Stimulated activated naive CD8-positive, alpha-beta T cell treated with anti-CD3 and anti-CD28 coated beads, Interleukin-15, Interleukin-2, amounts not matched to agents 100 ng/mL and 50 ng/mL, for 24 hours (primary cell): Measurements from ENCODE around the gene LUZP2.

Experiments
- H3K27ac Mint-ChIP-seq: one replicate; pipeline ENCODE4 v1.8.0; 2021; ENCODE audit warnings: mild to moderate bottlenecking, mixed read lengths
- H3K27me3 Mint-ChIP-seq: one replicate; pipeline ENCODE4 v1.8.0; 2021; ENCODE audit warnings: mixed read lengths
- H3K36me3 Mint-ChIP-seq: one replicate; pipeline ENCODE4 v1.8.0; 2021; ENCODE audit warnings: low read depth, mixed read lengths
- H3K4me1 Mint-ChIP-seq: one replicate; pipeline ENCODE4 v1.8.0; 2021; ENCODE audit warnings: low read depth, mixed read lengths
- H3K4me3 Mint-ChIP-seq: one replicate; pipeline ENCODE4 v1.8.0; 2021; ENCODE audit warnings: mild to moderate bottlenecking, mixed read lengths
- H3K9me3 Mint-ChIP-seq: one replicate; pipeline ENCODE4 v1.8.0; 2021; ENCODE audit warnings: mixed read lengths

LUZP2 gene

DNA sequence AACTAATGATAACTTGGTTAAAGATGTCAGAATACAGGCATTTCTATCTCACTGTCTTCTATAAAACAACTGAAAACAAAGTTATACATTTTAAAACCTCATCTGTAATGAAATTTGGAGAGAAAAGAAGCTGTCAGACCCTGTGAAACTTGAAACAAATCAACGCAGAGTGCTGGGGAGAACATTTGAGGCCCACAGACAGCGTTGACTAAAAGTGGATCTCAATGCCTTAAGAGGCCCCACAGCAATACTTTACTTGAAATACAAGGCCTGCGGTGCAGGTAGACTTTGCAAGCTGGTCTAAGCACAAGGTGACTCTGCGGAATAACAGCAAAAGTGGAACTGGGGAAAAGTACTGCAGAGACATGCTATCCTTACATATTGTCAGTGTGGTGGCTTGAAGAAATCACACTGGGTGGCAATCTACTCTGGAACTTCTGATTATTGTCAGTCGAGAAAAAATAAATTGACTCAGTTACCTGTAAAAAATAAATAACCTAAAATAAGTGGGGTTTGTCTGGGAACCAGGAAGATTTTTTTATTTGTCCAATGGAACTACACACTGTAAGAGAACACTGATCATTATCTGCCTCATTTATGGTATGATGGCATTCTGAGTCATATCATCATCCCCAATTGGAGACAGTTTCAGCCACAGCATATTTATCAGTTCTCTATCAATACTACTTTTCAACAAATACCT lies 138.9 kb downstream of the LUZP2 start:
- Mint-ChIP-seq H3K9me3 (peaks cover 6% of the 10 kb centered on the region), H3K27me3 (no peaks in the 10 kb centered on the region), H3K4me3 (no peak overlapping the region), H3K27ac (no peak overlapping the region), H3K36me3 (no peaks in the 10 kb centered on the region), H3K4me1 (no peaks in the 10 kb centered on the region)

DNA sequence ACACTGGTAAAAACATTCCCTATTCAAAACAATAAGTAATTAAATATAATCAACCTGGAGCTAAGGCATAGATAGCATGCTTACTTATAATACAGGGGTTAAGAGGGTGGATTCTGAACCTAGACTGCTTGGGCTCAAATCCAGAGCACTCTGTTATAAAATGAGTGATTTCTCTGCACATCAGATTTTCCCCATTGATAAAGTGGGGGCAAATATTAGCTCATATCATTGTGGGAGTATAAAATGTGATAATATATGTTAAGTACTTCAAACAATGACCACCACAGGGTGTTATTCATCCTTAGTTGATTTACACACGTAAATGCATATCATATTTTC lies 139.4 kb downstream of the LUZP2 start:
- Mint-ChIP-seq H3K4me3 (no peak overlapping the region), H3K27me3 (no peaks in the 10 kb centered on the region), H3K9me3 (peaks cover 6% of the 10 kb centered on the region), H3K36me3 (no peaks in the 10 kb centered on the region), H3K27ac (no peak overlapping the region), H3K4me1 (no peaks in the 10 kb centered on the region)

DNA sequence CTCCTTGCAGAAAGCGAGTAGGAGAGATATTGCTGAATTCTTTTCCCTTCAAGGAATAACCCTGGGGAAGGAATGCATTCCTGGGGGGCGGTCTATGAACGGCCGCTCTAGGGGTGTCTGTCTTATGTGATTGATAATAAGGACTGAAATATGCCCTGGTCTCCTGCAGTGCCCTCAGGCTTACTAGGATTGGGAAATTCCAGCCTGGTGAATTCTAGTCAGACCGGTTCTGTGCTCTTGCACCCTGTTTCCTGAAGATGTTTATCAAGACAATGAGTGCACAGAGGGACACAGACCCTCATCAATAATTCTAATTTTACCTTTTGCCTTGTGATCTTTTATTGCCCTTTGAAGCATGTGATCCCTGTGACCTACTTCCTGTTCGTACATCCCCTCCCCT lies 140.7 kb downstream of the LUZP2 start:
- Mint-ChIP-seq H3K36me3 (no peaks in the 10 kb centered on the region), H3K4me3 (no peak overlapping the region)

DNA sequence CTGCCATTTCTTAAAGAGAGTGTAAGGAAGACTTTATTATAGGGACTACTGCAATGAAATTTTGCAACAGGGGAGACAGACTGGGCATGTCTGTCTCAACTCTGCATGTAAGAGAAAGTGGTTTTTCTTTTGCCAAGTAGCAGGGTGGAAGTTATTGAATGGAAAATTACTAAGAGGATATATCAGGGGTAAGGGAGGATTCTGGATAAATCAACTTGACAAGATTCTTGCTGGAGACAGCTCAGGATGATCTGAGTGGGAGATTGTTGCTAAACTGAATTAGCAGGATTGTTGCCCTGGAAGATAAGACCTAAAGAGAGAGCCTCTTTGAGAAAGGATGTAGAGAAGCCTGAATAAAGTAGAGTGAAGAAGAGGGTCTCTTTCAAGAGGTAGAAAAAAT lies 145.8 kb downstream of the LUZP2 start:
- no peak overlapping the region for H3K4me3 Mint-ChIP-seq

More for the DNA sequence above, 140.7 kb downstream of the LUZP2 start:
- no peaks in the 10 kb centered on the region for H3K4me1 Mint-ChIP-seq
- H3K27me3 Mint-ChIP-seq, result no peaks in the 10 kb centered on the region
- no peak overlapping the region for H3K27ac Mint-ChIP-seq
- H3K9me3 Mint-ChIP-seq, result peaks cover 6% of the 10 kb centered on the region

DNA sequence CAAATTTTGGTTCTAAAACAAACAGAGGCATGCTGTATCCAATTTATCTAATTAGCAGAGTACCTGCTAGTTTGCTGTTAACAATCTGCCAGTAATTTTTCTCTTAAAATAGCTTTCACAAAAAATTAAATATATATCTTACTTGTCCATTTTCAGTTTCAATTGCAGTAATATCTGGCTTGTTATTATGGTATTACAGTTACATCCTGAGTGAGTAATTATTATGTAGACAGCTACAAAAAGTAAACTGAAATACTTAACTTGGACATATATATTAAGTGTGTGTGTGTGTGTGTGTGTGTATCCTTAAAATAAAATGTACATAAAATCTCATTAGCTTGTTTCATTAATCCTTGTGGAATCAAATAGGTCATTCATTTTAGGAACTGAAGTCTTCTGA lies 148.7 kb downstream of the LUZP2 start:
- no peak overlapping the region for H3K4me3 Mint-ChIP-seq
- no peaks in the 10 kb centered on the region for H3K27me3 Mint-ChIP-seq
- H3K36me3 Mint-ChIP-seq, result no peaks in the 10 kb centered on the region
- no peaks in the 10 kb centered on the region for H3K4me1 Mint-ChIP-seq
- no peak overlapping the region for H3K27ac Mint-ChIP-seq
- H3K9me3 Mint-ChIP-seq, result no peaks in the 10 kb centered on the region

More for the DNA sequence above, 145.8 kb downstream of the LUZP2 start:
- no peaks in the 10 kb centered on the region for H3K36me3 Mint-ChIP-seq
- no peaks in the 10 kb centered on the region for H3K4me1 Mint-ChIP-seq
- peaks cover 6% of the 10 kb centered on the region for H3K9me3 Mint-ChIP-seq
- no peak overlapping the region for H3K27ac Mint-ChIP-seq
- H3K27me3 Mint-ChIP-seq, result no peaks in the 10 kb centered on the region

DNA sequence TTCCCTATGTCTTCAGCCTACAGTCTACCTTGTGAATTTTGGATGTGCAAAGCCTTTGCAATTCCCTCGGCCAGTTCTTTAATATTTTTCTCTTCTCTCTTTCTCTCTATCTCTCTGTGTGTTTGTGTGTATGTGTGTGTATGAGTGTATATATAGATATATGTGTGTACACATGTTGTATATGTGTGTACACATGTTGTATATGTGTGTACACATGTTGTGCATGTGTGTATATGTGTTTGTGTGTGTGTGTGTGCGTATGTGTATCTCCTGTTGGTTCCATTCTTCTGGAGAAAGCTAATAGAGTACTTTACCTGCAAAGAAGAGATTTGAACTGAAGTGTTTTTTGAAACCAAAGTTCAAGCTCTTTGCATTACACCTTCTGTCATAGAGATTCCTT lies 155.0 kb downstream of the LUZP2 start:
- Mint-ChIP-seq H3K27ac (no peak overlapping the region), H3K4me3 (no peak overlapping the region), H3K9me3 (peaks cover 3% of the 10 kb centered on the region), H3K4me1 (no peaks in the 10 kb centered on the region), H3K27me3 (no peaks in the 10 kb centered on the region), H3K36me3 (no peaks in the 10 kb centered on the region)

DNA sequence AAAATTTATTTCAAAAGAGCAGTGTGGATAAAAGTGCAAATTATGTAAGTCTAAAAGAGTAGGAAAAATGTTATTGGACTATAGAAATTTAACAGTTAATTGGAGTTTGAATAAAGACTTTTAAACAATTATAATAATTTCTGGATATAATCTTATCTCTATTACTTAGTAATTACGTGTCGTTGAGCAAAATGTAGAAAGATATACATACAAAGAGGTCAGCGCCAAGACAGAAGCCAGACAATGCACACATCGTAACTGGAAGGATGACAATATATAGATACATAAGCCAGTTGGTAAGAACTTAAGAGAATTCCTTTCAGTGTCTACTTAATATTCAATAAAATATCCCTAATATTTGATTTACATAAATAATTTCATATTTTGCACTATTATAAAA lies 157.0 kb downstream of the LUZP2 start:
- Mint-ChIP-seq H3K27me3 (no peaks in the 10 kb centered on the region), H3K4me1 (no peaks in the 10 kb centered on the region), H3K4me3 (no peak overlapping the region), H3K9me3 (peaks cover 6% of the 10 kb centered on the region), H3K36me3 (no peaks in the 10 kb centered on the region), H3K27ac (no peak overlapping the region)

DNA sequence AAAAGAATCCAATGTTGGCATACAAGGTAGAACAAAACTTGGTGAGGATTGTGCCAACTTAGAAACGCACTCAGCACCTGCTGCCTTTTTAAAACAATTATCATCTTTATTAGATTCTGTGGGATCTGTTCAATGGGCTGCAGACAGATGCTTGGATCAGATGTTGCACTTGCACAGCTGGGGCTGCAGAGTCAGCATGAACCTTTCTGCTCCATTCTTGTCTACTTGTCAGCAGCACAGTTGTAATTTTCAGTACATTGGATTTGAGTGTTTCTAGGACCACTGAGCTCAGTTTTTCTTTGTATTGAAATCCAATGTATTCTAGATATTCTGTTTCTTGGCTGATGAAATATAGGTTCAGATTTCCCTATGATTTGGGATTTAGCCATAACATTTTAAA lies 164.5 kb downstream of the LUZP2 start:
- Mint-ChIP-seq H3K4me3 (no peak overlapping the region), H3K9me3 (peaks cover 6% of the 10 kb centered on the region), H3K36me3 (no peaks in the 10 kb centered on the region), H3K27ac (no peak overlapping the region), H3K27me3 (no peaks in the 10 kb centered on the region), H3K4me1 (no peaks in the 10 kb centered on the region)

DNA sequence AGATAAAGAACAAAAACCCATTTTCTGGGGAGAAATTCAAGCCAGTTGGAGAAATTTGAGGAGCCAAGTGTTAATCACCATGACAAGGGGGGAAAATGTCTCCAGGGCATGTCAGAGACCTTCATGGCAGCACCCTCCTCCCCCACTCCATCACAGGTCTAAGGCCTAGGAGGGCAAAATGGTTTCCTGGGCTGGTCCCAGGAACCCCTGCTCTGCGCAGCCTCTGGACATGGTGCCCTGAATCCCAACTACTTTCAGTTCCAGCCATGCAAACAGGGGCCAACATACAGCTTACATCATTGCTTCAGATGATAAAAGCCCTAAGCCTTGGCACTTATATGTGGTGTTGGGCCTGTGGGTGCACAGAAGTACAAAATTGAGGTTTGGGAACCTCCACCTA lies 167.5 kb downstream of the LUZP2 start:
- H3K4me1 Mint-ChIP-seq, result no peaks in the 10 kb centered on the region
- H3K9me3 Mint-ChIP-seq, result peaks cover 4% of the 10 kb centered on the region
- H3K27me3 Mint-ChIP-seq, result no peaks in the 10 kb centered on the region
- no peak overlapping the region for H3K27ac Mint-ChIP-seq
- no peaks in the 10 kb centered on the region for H3K36me3 Mint-ChIP-seq
- H3K4me3 Mint-ChIP-seq, result no peak overlapping the region

DNA sequence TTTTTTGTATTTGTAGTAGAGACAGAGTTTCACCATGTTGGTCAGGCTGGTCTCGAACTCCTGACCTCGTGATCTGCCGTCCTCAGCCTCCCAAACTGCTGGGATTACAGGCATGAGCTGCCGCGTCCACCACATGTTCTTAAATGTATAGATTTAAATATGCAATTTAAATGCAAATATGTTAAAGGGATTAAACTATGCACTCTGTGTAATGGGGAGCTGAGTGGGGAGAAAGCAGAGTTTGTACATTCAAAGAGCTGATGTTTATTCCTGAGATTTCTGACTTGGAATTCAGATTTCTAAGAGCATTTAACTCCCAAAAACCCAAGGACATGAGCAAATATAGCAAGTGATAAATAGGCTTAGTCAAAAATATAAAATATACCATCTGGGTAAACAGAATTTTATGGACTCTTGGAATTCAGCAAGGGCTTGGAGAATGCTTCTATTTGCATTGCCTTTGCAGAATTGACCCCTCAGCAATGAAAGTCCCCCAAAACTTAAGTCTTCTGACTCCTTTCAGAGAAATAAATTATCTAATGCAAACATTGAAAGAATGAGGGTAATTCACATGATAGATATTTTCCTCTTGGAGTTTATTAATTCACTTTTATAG lies 170.6 kb downstream of the LUZP2 start:
- Mint-ChIP-seq H3K9me3 (peaks cover 4% of the 10 kb centered on the region), H3K27me3 (no peaks in the 10 kb centered on the region), H3K27ac (no peak overlapping the region)

DNA sequence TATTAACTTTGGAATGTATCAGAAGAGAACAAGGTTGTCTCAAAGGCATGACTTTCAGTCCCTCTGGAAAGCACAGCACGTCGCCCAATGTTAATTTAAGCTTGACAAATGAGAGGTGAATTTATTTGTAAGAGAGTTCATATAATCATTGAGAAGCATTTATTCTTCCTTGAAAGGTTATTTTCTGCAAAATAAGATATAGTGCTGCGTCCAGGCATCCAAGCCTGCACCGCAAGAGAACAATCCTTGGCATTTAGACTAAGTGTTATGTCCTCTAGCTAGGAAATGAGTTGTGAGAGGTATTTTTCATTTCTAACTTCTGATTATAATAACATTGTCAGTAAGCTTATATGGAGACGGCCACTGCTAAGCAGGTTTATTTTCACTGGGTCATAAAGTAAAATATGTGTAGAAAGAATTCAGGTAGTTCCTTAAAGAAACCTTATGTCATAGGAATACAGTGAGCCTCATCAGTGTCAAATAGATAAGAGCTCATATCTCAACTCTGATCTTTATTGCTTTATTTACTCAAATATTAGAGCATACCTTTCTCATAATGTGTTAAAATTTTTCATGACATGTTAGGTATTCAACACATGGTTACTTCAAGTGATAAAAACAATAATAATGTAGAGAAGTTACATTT lies 182.0 kb downstream of the LUZP2 start:
- H3K9me3 Mint-ChIP-seq, result no peaks in the 10 kb centered on the region
- H3K27me3 Mint-ChIP-seq, result no peaks in the 10 kb centered on the region
- H3K4me3 Mint-ChIP-seq, result no peak overlapping the region
- no peak overlapping the region for H3K27ac Mint-ChIP-seq
- H3K4me1 Mint-ChIP-seq, result no peaks in the 10 kb centered on the region
- no peaks in the 10 kb centered on the region for H3K36me3 Mint-ChIP-seq

More for the DNA sequence above, 170.6 kb downstream of the LUZP2 start:
- Mint-ChIP-seq H3K36me3 (no peaks in the 10 kb centered on the region), H3K4me3 (no peak overlapping the region), H3K4me1 (no peaks in the 10 kb centered on the region)

DNA sequence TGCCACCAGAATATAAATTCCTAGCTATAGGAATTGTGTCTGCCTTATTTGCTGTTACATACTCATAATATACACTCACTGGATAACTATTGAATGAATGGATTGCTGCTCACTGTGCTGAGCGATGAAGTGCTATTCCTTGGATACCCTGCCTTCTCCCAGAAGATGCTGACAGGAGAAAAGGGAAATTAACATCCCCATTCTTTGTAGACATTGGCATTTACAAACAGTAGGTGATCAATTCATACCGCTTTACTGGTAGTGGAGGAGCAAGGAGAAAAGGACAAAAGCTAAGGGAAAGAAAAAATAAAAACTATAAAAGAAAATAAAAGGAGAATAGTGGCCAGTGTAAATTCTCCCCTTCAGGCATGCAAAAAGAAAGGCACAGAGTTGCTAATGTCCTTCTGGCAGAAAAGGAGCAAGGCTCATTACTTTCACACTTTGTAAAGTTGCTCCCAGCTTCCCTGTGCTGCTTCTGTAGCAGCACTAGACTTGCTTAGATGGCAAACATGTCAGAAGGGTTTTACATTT lies 183.0 kb downstream of the LUZP2 start:
- H3K36me3 Mint-ChIP-seq, result no peaks in the 10 kb centered on the region
- H3K27me3 Mint-ChIP-seq, result no peaks in the 10 kb centered on the region
- no peaks in the 10 kb centered on the region for H3K9me3 Mint-ChIP-seq
- H3K4me3 Mint-ChIP-seq, result no peak overlapping the region
- H3K27ac Mint-ChIP-seq, result no peak overlapping the region
- H3K4me1 Mint-ChIP-seq, result no peaks in the 10 kb centered on the region

DNA sequence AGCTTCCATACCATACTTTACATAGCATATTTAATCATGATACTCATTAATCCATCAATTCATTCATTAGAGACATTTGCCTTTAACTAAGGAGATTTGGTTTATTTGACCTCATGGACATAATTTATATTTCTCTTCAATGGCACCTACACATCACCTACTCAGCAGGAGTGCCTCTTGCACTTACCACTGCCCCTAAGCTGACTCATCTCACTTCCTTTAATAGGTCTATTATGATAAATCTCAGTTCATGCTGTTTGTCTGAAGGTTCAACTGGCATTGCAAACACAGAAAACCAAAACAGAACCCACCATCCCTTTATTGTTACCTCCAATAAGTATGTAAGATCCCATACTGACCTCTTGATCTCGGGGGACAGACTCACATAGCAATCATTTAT lies 186.7 kb downstream of the LUZP2 start:
- H3K36me3 Mint-ChIP-seq, result no peaks in the 10 kb centered on the region
- no peaks in the 10 kb centered on the region for H3K9me3 Mint-ChIP-seq
- no peaks in the 10 kb centered on the region for H3K27me3 Mint-ChIP-seq
- H3K27ac Mint-ChIP-seq, result no peak overlapping the region
- no peak overlapping the region for H3K4me3 Mint-ChIP-seq
- H3K4me1 Mint-ChIP-seq, result no peaks in the 10 kb centered on the region

DNA sequence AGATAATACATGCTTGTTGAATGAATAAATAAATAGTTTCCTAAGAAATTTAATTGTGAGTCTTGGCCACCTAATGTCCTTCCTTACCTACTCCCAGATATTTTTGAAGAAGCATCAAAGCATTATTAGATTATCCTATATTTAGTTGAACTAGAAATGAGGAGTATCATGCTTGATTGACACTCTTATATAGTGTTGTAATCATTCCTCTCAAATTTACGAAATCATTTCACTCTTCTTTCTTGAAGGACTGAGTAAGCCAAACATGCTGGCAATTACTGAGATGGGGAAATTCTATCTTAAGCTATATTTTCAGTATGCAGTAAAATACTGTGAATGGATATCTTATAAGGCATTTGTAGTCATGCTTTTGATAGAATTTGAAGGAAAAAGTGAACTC lies 189.0 kb downstream of the LUZP2 start:
- H3K27ac Mint-ChIP-seq, result no peak overlapping the region
- no peaks in the 10 kb centered on the region for H3K36me3 Mint-ChIP-seq
- no peaks in the 10 kb centered on the region for H3K9me3 Mint-ChIP-seq
- no peaks in the 10 kb centered on the region for H3K4me1 Mint-ChIP-seq
- H3K4me3 Mint-ChIP-seq, result no peak overlapping the region
- no peaks in the 10 kb centered on the region for H3K27me3 Mint-ChIP-seq

DNA sequence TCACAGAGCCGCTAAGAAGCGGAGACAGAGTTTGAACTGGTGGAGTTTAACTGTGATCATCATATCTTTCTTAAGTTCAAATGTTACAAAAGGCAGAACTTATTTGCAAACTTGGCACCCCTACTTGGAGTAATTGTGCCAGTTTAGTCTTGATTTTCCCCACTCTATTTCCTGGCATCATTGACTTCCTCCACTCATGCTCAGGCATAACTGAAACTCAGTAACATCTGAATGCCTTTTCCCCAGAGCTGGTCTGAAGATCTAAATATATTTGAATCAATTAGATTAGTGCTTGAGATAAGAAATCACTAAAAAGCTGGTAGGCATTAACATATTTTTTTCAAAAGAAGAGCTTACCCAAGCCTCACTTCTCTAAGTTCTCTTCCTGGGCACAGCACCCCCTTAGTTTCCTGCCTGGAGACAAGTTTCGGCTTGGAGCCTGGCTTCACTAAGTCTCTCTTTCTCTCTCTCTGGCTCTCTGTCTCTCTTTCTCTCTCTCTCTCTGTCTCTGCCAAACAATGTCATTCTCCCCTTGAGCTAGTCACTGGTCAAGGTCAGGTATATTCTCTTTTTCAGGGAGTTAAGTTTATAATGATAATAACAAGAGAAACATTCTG lies 190.8 kb downstream of the LUZP2 start:
- no peaks in the 10 kb centered on the region for H3K27me3 Mint-ChIP-seq
- no peaks in the 10 kb centered on the region for H3K9me3 Mint-ChIP-seq
- H3K4me1 Mint-ChIP-seq, result no peaks in the 10 kb centered on the region
- H3K36me3 Mint-ChIP-seq, result no peaks in the 10 kb centered on the region
- no peak overlapping the region for H3K4me3 Mint-ChIP-seq
- H3K27ac Mint-ChIP-seq, result no peak overlapping the region
